ENCODE results near the gene PRKAR2B. TPM values are rescaled to one million over a fixed set of nuclear protein-coding genes. Genes with fewer than 3 reads are reported as not detected.

Gene PRKAR2B
- polyA plus RNA-seq, 3 donors = 2.5 to 5.6 (median 3.5) TPM

GRCh38 chr7:107190090-107190489, 145.6 kb downstream of the PRKAR2B start:
- H3K36me3 ChIP-seq (replicated peaks in 1 of 2; ENCODE audit: control insufficient read depth in 1 of 2, insufficient read depth in 2 of 2, low read length in 2 of 2) = peaks cover 91 to 96% of the 10 kb centered on the region in 2 donors
- Mint-ChIP-seq H3K4me3 (no peak overlapping the region), H3K27me3 (ENCODE audit: low read depth in 3 of 3) (no peaks in the 10 kb centered on the region), H3K4me1 (no peaks in the 10 kb centered on the region), H3K27ac (no peak overlapping the region), H3K36me3 (peaks cover 75 to 87% of the 10 kb centered on the region in 2 donors), H3K9me3 (no peaks in the 10 kb centered on the region)
- H2AFZ ChIP-seq (ENCODE audit: insufficient read depth, low read depth, low read length, poor library complexity, severe bottlenecking) = no peak overlapping the region
- intact Hi-C loops (cut with micrococcal nuclease) = no loop called here
- no peaks in the 10 kb centered on the region for H3K79me2 ChIP-seq (ENCODE audit: insufficient read depth, low read length)
- no peak for DNase-seq
- H3K4me3 ChIP-seq (replicated peaks in 1 of 3; ENCODE audit: low read depth in 2 of 3, low read length in 3 of 3) = no peak overlapping the region
- H3K9me3 ChIP-seq (replicated peaks in 1 of 2; ENCODE audit: control insufficient read depth in 1 of 2, insufficient read depth in 1 of 2, low read length in 2 of 2) = no peaks in the 10 kb centered on the region
- no peak overlapping the region for H3K4me2 ChIP-seq (replicated peaks; ENCODE audit: extremely low read depth, low read length, poor library complexity, severe bottlenecking)
- TF ChIP-seq, protein P1, sequence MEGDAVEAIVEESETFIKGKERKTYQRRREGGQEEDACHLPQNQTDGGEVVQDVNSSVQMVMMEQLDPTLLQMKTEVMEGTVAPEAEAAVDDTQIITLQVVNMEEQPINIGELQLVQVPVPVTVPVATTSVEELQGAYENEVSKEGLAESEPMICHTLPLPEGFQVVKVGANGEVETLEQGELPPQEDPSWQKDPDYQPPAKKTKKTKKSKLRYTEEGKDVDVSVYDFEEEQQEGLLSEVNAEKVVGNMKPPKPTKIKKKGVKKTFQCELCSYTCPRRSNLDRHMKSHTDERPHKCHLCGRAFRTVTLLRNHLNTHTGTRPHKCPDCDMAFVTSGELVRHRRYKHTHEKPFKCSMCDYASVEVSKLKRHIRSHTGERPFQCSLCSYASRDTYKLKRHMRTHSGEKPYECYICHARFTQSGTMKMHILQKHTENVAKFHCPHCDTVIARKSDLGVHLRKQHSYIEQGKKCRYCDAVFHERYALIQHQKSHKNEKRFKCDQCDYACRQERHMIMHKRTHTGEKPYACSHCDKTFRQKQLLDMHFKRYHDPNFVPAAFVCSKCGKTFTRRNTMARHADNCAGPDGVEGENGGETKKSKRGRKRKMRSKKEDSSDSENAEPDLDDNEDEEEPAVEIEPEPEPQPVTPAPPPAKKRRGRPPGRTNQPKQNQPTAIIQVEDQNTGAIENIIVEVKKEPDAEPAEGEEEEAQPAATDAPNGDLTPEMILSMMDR (IDR thresholded peaks at IDR 0.05) = no peak
- no peak overlapping the region for H3K9ac ChIP-seq (ENCODE audit: insufficient read depth, low read length, poor library complexity, severe bottlenecking)
- peaks cover 78% of the 10 kb centered on the region for H4K20me1 ChIP-seq (ENCODE audit: insufficient read depth, low read length)
- no peak overlapping the region for H3K27ac ChIP-seq (ENCODE audit: low read depth in 1 of 2, low read length in 2 of 2)
- H3K27me3 ChIP-seq (ENCODE audit: control insufficient read depth in 2 of 2, insufficient read depth in 2 of 2, low read length in 2 of 2) = no peaks in the 10 kb centered on the region
- WGBS (ENCODE audit: insufficient coverage) = no CpG with 5 or more reads among the region's 2 CpGs
- no peaks in the 10 kb centered on the region for H3K4me1 ChIP-seq (ENCODE audit: control insufficient read depth in 1 of 2, insufficient read depth in 2 of 2, low read length in 2 of 2)

DNA sequence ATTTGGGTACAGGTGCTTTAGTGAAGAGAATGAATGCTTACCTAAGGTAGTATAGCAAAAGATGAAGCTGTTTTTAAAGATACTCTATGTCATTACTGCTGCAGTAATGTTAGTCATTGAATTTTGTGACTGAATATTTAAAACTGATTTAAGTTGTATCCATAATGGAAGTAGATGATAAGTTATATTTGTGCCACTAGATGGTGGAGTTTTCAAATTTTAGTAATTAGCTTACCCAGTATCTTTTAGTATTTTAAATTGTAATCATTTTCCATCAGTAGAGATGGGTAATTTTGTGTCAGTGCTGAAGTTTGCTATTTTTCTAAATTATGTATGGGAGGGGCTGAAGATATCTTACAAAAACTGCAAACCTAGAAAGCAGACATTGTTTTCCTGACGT, 149.5 kb downstream of the PRKAR2B start:
- TF ChIP-seq, protein P1 (IDR thresholded peaks at IDR 0.05) = no peak
- H3K4me1 Mint-ChIP-seq = no peaks in the 10 kb centered on the region
- DNase-seq = no peak
- H4K20me1 ChIP-seq (ENCODE audit: insufficient read depth, low read length) = peaks cover 71% of the 10 kb centered on the region
- H3K27me3 ChIP-seq (ENCODE audit: control insufficient read depth in 2 of 2, insufficient read depth in 2 of 2, low read length in 2 of 2) = no peaks in the 10 kb centered on the region
- peaks cover 92 to 99% of the 10 kb centered on the region in 2 donors for H3K36me3 ChIP-seq (replicated peaks in 1 of 2; ENCODE audit: control insufficient read depth in 1 of 2, insufficient read depth in 2 of 2, low read length in 2 of 2)
- intact Hi-C loops (cut with micrococcal nuclease) = no loop called here
- no peak overlapping the region for H3K4me2 ChIP-seq (replicated peaks; ENCODE audit: extremely low read depth, low read length, poor library complexity, severe bottlenecking)
- H3K4me3 Mint-ChIP-seq = no peak overlapping the region
- no peaks in the 10 kb centered on the region for H3K9me3 Mint-ChIP-seq
- H3K4me3 ChIP-seq (replicated peaks in 1 of 3; ENCODE audit: low read depth in 2 of 3, low read length in 3 of 3) = no peak overlapping the region
- no peaks in the 10 kb centered on the region for H3K27me3 Mint-ChIP-seq (ENCODE audit: low read depth in 3 of 3)
- H3K9me3 ChIP-seq (replicated peaks in 1 of 2; ENCODE audit: control insufficient read depth in 1 of 2, insufficient read depth in 1 of 2, low read length in 2 of 2) = no peaks in the 10 kb centered on the region
- no peak overlapping the region for H3K9ac ChIP-seq (ENCODE audit: insufficient read depth, low read length, poor library complexity, severe bottlenecking)
- H3K27ac Mint-ChIP-seq = peak overlapping the region in 2 of 7 donors; percentile 34 to 49
- H2AFZ ChIP-seq (ENCODE audit: insufficient read depth, low read depth, low read length, poor library complexity, severe bottlenecking) = no peak overlapping the region
- no peak overlapping the region for H3K27ac ChIP-seq (ENCODE audit: low read depth in 1 of 2, low read length in 2 of 2)
- no peaks in the 10 kb centered on the region for H3K4me1 ChIP-seq (ENCODE audit: control insufficient read depth in 1 of 2, insufficient read depth in 2 of 2, low read length in 2 of 2)
- no CpG with 5 or more reads among the region's 1 CpG for WGBS (ENCODE audit: insufficient coverage)
- H3K79me2 ChIP-seq (ENCODE audit: insufficient read depth, low read length) = no peaks in the 10 kb centered on the region
- peaks cover 69 to 89% of the 10 kb centered on the region in 2 donors for H3K36me3 Mint-ChIP-seq

Measured in CD14-positive monocyte (primary cell).